Pons (tissue), 1 donor: ENCODE results near the gene CCDC144A.
"Not testable (repeated sequence)": the region's sequence is repeated elsewhere in the genome, so short reads cannot be mapped to it uniquely, and the experiment has no call there.

ENCODE experiments used
- DNase-seq: peaks from one replicate; pipeline ENCODE4 v3.0.0-alpha.2; 2016; ENCODE audit warnings: low spot score

Gene CCDC144A

DNA sequence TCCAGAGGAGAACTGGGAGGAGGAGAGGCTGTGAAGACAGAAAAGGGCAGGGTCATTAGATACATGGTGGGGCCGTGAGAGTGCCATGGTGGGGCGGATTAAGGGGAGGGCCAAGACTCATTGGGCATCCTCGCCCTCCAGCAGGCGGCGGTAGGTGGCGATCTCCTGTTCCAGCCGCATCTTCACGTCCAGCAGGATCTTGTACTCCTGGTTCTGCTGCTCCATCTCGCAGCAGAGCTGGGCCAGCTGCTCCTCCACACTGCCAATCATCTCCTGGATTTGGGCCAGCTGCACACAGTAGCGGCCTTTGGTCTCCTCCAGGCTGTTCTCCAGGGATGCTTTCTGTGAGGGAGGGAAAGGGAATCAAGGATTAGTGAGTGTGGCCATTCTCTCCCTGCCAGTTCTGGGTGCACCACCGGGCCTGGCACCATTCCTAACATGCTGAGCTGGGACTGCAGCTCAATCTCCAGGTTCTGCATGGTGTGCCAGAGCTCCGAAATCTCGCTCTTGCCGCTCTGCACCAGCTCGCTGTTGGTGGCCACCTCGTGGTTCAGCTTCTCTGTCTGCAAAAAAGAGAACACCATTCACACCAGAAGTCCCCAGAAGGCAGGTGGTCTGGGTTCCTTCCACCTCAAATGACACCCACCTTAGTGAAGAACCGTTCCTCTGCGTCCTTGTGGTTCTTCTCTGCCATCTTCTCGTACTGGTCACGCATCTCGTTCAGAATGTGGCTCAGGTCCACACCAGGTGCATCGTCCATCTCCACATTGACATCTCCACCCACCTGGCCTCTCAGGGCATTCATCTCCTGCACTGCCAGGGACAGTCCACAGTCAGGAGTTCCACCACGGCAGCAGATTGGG, 129.0 kb downstream of the CCDC144A start:
- DNase-seq: peak; percentile 4

DNA sequence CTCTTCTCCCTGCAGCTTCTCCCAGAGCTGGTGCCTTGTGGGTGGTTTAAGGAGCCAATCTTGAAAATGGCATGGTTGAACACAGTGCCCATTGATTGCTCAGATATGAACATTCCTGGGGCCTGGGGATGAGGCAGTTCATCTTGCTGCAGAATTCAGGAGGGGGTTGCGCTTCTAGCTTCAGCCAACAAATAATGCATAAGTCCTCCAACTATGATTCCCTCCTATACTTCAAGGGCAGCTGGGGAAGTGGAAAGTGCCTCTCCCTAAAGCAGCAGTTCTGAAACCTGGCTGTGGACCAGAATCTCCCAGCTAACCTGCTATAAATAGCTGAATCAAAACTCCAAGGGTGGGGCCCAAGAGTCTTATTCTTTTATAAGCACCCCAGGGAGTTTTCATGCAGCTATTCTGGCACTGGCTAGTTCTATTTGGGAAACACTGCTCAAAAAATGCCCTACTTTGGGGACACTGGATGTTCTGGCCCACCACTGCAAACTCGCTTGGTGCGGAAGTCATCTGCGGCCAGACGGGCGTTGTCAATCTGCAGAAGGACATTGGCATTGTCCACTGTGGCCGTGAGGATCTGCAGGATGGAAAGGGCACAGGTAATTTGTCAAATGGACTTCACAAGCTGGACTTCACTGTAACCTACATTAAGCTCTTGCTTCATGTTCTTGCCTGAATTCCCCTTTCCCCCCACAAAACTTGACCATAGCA, 130.3 kb downstream of the CCDC144A start:
- DNase-seq: peak; percentile 5

DNA sequence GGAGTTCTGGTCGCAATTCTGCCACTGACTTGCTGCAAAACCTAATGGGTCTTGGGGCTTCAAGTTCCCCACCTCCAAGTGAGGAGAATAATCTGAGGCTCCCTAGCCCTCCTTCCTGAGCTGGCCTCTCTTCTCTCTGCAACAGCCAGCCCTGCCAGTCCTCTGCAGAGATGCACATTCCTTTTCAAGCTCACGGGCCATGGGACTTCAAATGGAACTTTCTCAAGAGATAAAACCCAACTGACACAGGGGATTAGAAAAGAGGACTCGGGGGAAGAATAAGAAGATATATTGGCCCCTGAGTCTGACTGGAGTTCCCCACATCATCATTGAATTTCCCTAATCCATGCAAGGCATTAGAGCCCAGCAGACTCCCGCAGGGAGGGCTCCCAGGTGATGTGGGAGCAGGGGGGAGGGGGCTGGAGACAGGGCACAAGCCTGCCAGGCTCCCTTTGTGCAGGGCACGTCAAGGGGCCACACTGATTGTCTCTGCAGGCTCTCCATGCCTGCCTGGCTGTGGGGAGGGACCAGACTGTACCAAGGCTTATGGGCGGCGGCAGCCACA, 131.0 kb downstream of the CCDC144A start:
- no peak for DNase-seq

DNA sequence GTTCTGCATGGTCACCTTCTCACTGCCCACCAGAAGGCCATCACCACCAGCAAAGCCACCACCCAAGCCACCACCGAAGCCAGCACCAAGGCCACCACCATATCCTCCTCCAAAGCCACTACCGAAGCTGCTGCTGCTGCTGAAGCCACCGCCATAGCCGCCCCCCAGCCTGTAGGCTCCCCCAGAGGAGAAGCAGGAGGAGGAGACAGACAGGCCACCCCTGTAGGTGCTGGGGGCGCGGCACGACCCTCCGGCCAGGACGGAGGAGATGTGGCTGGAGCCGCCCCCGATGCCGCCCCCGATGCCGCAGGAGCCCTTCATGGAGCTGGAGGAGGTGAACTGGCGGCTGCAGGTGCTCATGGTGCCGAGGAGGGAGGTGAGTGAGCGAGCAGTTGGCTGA, 132.1 kb downstream of the CCDC144A start:
- DNase-seq: not testable (repeated sequence)

DNA sequence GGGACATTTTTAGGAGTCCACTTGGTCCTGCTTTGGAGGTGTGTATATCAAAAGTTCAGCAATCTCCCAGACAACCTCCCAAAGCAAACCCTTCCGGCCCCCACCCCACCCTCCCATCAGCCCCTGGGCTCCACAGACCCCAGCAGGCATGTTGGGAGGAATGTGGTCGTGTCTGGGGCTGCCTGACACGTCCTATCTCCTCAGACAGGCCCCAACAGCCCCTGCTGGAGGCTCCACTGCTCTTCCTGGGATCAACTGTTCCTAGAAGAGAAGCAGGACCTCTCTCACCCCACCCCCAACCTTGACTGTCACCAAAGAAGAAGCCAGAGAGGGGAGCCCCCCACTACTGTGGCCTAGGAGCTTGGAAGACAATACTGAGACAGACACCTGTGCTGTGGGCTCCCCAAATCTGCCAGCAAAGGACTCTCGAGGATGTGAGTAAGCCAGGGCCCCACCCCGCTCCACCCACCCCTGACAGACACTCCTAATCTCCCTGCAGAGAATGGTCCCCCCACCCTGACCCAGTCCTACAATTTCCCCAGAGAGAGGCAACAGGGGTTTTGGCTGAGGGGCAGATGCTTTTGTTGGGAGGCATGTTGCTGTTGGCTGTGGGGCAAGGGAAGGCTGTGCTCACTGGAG, 133.8 kb downstream of the CCDC144A start:
- not testable (repeated sequence) for DNase-seq
